HG02970 (cell line): ENCODE data around the gene RNF19B.

ENCODE experiments used
- ATAC-seq: cut with Tn5 transposase; IDR thresholded peaks from one replicate; pipeline ENCODE4 v1.9.1; 2021; ENCODE audit warnings: mild to moderate bottlenecking, moderate library complexity, moderate number of reproducible peaks; ENCODE audit not compliant: unreplicated experiment, low FRiP score

Gene RNF19B

GRCh38 chr1:32971156-32971555, 6.5 kb upstream of the RNF19B start:
- no peak for ATAC-seq

- no peak for ATAC-seq
These were observed 5.0 kb upstream of the RNF19B start for GRCh38 chr1:32969566-32969965.

GRCh38 chr1:32967888-32968568, 3.4 kb upstream of the RNF19B start:
- ATAC-seq = no peak

DNA sequence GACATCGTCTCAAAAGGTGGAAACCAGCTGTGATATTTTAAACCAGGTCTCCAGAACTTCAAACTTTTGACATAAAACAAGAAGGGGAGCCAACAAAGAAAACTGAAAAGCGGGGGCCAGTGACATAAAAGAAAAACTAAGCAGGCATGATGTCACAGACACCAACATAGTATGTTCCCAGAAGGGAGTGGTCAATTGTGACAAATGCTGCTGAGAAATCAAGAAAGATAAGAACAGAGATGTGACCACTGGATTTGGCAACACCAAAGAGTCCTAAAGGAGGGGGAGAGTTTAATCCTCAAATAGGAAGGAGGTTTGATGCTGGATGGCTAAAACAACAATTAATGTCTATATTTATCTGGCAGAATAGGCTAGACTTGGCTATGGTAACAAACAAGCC, 2.3 kb upstream of the RNF19B start:
- ATAC-seq = no peak

DNA sequence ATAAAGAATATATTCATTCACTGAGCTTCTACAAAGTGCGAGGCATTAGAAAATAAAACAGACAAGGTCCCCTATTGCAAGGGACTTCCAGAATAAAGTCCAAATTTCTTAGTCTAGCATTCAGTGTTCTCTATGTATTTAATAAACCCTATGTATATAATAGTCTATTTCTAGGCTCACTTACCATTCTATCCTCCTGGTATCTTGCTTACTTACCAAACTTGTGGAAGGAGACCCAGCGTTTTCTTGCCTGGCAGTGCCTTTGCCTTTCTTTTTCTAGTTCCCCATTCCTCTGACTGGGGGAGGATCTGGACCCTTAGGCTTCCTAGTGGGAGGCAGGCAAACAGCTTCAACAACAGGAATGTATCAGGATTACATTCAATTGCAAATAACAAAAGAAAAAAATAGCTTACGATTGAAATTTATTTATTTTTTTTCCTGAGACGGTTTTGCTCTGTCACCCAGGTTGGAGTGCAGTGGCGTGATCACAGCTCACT, 690 bp upstream of the RNF19B start:
- no peak for ATAC-seq

- peak; percentile 34 for ATAC-seq
These were observed 706 bp downstream of the RNF19B start for GRCh38 chr1:32963746-32964460.

DNA sequence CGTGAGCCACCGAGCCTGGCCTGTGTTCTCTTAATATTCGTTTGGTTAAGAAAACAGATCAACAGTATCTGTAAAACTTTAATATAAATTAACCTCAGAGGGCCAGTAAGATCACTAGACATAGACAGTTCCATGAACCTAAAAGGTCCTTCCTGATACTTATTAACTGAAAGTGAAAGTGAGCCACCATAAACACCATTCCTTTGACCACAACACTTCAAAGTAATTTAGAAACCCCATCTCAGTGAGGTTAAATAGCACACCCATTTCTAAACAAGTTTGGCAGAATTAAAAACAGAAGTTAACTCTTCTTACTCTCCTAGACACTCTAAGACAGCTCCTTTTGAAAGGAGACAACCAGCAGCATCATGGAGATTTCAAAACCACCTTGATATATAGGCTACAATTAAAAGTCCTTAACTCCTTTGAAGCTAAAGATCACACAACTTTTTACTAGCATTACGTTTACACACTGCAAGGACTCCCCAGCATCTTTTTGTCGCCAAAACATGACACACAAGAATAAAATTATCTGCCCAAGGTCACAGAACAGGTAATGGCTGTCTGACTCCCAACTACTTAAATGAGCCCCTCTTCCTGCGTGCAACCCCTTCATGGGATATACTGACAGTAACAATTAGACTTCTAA, 2.2 kb downstream of the RNF19B start:
- no peak for ATAC-seq

DNA sequence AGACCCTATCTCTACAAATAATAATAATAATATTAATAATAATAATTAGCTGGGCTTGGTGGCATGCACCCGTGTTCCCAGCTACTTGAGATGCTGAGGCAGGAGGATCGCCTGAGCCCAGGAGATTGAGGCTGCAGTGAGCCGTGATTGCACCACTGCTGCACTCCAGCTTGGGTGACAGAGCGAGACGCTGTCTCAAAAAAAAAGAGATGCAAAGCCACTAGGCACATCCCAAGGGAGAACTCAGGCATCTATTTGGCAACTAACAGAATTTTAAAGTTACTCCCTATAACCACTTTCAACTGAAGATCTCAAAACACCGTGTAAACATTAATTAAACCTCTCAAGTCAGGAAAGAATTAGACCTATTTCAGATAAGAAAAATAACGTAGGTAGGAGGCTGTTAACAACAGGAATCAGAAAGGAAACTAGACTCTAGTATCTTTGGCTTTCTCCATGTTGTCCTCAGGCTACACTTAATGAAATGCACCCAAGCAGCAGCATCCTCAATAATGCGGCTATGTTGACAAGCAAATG, 3.7 kb downstream of the RNF19B start:
- no peak for ATAC-seq

GRCh38 chr1:32960342-32960741, 4.3 kb downstream of the RNF19B start:
- no peak for ATAC-seq

GRCh38 chr1:32958827-32959226, 5.8 kb downstream of the RNF19B start:
- no peak for ATAC-seq

DNA sequence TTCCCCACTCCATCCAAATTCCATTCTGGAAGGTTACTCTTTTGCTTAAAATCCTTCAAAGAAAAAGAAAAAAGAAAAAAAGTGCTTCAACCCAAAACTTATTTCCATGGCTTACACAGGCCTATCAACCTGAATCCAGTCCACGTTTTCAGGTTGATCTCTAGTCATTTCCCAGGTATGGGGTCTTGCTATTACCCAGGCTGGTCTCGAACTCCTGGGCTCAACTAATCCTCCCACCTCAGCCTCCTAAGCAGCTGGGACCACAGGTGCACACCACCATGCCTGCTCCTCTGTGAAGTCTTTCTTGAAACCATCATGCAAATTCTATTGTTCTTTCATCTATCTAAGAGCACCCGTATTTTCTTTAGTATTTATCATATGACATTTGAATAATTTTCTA, 7.6 kb downstream of the RNF19B start:
- no peak for ATAC-seq

DNA sequence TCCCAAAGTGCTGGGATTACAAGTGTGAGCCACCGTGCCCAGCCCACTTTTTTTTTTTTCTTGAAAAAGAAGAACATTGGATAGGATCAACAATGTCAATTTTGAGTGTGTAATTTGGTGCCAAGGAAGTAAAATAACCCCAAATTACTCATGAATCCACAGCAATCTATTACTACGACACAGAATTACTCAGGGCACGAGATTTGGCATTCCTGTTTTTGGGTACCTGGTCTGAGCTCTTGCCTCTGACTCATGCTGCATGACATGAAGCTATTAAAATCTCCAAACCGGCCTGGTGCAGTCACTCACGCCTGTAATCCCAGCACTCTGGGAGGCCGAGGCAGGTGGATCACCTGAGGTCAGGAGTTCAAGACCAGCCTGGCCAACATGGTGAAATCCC, 10.4 kb downstream of the RNF19B start:
- ATAC-seq = no peak

DNA sequence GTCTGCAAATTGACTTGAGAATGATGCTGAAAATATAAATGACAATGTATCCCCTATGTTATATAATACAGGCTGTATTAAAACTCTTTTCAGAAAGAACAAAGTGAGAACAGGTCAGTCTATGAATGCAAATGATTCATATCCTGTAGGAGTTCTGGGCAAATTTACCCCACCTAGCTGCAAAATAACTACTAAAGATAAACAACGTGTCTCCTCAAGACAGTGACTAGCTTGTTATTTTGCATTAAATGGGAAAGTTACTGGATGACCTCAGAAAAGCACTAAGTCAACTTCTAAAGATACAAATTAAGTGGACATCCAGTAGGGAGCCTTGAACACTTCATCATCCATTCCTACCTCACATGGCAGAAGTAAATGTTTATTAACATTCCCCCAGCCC, 11.1 kb downstream of the RNF19B start:
- no peak for ATAC-seq

GRCh38 chr1:32949519-32949918, 15.1 kb downstream of the RNF19B start:
- no peak for ATAC-seq

DNA sequence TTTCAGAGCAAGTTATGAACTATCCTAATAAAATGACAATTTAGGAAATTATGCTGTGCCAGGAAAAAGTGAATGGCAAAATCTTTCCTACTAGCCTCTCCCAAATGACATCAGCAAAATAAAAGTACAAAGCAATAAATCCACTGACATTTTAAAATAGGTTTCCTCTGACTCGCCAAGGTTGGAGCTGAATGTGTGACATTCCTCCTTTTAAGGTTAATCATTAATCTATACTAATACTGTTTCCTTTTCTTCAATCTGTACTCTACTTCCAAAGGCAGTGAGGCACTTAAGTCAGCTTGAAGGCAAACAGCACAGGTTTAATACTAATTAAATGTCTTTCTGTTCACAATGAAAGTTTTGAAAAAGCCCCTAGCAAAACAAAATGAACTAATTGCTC, 15.7 kb downstream of the RNF19B start:
- no peak for ATAC-seq

DNA sequence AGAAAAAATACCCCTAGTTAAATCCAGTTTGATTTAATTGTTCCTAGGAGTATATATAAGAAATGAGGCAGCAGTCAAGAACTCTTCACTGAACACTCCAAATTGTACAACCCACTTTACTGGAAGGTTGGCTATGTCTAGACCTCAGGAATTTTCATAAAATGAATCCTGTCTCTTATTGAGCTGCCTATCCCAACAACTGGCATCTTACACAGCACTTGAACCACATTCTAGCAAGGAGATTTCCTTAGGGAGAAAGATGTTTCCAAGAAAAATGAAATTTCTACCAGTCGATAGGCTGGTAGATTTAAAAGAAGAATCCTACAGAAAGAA, 16.3 kb downstream of the RNF19B start:
- no peak for ATAC-seq

DNA sequence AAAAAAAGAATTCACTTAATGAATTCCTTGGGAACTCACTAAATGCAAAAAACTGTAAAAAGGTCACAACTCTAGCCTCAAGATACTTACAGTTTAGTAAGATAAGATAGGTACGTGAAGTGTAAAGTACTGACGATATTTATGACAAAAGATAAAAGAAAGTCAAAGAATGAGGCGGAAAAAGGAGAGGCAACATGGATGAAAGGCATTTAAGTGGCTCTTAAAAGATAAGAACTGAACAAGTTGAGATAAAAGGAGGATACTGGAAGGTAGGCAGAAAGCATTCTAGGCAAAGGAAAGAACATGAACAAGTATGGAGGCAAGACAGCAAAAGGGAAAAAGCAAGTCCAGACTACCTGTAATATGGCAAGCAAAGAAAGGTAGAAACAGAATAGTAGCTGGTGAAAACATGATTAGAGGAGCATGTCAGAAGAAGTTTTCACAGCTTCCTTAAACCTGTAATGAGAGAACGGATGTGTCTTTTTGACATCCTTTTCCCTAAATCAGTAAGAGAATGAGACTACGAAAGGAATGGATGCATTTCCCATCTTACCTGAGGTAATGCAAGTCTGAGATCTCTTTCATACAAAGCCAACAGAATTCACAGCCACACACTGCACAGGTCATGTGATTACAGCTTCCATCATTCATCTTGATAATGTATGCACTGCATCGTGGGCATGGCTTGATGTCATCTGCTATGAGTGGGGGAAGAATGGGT, 16.8 kb downstream of the RNF19B start:
- no peak for ATAC-seq

- no peak for ATAC-seq
These were observed 18.2 kb downstream of the RNF19B start for GRCh38 chr1:32946413-32946812.

- ATAC-seq = no peak
These were observed 20.4 kb downstream of the RNF19B start for GRCh38 chr1:32944180-32944579.

DNA sequence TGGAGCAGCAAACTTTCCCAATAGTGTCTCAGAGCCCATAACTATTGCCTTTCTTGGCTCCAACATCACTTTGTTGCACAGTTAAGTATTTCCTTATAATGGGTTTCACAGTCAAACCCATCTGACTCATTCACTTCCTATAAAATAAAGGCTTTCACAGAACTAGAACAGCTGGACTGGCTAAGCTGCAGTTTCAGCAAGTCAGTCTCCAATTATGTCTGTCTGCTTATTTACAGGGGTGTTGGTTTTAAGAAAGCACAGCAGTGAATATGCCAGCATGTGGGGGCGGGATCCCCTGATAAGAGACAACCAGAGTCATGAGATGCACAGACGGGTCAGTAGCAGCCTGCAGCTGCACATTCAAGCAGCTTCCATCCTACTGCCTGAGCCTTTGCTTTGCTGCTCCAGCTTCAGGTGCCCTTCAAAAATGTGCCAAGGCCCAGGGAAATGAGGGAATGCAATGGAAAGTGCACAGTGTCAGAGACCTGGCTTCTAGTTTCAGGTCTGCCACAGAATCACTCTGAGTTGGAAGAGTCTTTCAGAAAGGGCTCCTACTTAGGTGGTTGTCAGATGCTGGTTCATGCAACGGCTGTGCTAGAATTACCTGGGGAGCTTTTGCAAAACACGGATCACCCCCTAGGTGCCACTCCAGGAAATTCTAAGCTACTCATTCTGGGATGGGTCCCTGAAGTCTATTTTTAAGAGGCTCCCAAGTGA, 24.8 kb downstream of the RNF19B start:
- ATAC-seq = no peak
